ENCODE measurements around the gene GGPS1. TPM values are rescaled to one million over a fixed set of nuclear protein-coding genes. Genes with fewer than 3 reads are reported as not detected.

Gene GGPS1
- total RNA-seq, 1 donor from 2014 or later: 29.8 TPM

GRCh38 chr1:235336903-235337302 is 8.5 kb downstream of the GGPS1 start:
- Histone ChIP-seq H3K4me3 (peak overlapping the region; percentile 6), H3K4me1 (peaks cover 25% of the 10 kb centered on the region), H3K27ac (peak overlapping the region; percentile 37), H3K27me3 (ENCODE audit: low read depth) (no peaks in the 10 kb centered on the region), H3K36me3 (peaks cover 48% of the 10 kb centered on the region), H3K9me3 (no peaks in the 10 kb centered on the region)
- no peak for DNase-seq
- ATAC-seq: peak; percentile 65 to 82
- intact Hi-C loops (cut with DNase I): no loop called here
- TF ChIP-seq, protein P1, sequence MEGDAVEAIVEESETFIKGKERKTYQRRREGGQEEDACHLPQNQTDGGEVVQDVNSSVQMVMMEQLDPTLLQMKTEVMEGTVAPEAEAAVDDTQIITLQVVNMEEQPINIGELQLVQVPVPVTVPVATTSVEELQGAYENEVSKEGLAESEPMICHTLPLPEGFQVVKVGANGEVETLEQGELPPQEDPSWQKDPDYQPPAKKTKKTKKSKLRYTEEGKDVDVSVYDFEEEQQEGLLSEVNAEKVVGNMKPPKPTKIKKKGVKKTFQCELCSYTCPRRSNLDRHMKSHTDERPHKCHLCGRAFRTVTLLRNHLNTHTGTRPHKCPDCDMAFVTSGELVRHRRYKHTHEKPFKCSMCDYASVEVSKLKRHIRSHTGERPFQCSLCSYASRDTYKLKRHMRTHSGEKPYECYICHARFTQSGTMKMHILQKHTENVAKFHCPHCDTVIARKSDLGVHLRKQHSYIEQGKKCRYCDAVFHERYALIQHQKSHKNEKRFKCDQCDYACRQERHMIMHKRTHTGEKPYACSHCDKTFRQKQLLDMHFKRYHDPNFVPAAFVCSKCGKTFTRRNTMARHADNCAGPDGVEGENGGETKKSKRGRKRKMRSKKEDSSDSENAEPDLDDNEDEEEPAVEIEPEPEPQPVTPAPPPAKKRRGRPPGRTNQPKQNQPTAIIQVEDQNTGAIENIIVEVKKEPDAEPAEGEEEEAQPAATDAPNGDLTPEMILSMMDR (IDR thresholded peaks at IDR 0.05): no peak

DNA sequence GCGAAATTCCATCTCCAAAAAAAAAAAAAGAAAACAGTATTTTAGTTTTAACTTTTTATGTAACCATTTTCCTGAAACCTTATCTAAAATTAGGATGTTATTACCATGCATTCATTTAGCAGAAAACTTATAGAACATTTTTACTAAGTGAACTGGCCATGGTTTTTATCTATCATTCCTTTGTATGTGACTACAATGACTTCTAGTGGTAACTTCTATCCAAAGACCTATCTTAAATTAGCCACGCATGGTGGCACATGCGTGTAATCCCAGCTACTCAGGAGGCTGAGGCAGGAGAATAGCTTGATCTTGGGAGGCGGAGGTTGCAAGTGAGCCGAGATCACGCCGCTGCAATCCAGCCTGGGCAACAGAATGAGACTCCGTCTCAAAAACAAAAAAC is 11.4 kb downstream of the GGPS1 start:
- no peak overlapping the region for H3K4me3 ChIP-seq
- intact Hi-C loops (cut with DNase I): no loop called here
- H3K36me3 ChIP-seq: peaks cover 71% of the 10 kb centered on the region
- no peaks in the 10 kb centered on the region for H3K9me3 ChIP-seq
- H3K4me1 ChIP-seq: peaks cover 18% of the 10 kb centered on the region
- H3K27ac ChIP-seq: no peak overlapping the region
- no peaks in the 10 kb centered on the region for H3K27me3 ChIP-seq (ENCODE audit: low read depth)
- TF ChIP-seq, protein P1 (IDR thresholded peaks at IDR 0.05): no peak
- no peak for DNase-seq
- ATAC-seq: no peak

- peaks cover 59% of the 10 kb centered on the region for H3K36me3 ChIP-seq
Observed at GRCh38 chr1:235341334-235341733, 13.0 kb downstream of the GGPS1 start.

DNA sequence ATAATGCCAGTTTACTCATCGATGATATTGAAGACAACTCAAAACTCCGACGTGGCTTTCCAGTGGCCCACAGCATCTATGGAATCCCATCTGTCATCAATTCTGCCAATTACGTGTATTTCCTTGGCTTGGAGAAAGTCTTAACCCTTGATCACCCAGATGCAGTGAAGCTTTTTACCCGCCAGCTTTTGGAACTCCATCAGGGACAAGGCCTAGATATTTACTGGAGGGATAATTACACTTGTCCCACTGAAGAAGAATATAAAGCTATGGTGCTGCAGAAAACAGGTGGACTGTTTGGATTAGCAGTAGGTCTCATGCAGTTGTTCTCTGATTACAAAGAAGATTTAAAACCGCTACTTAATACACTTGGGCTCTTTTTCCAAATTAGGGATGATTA is 13.7 kb downstream of the GGPS1 start:
- H3K4me3 ChIP-seq: no peak overlapping the region
- ATAC-seq: no peak
- no peak overlapping the region for H3K27ac ChIP-seq
- no peaks in the 10 kb centered on the region for H3K9me3 ChIP-seq
- peaks cover 7% of the 10 kb centered on the region for H3K4me1 ChIP-seq
- no peak for DNase-seq
- intact Hi-C loops (cut with DNase I): no loop called here
- H3K36me3 ChIP-seq: peaks cover 52% of the 10 kb centered on the region
- no peaks in the 10 kb centered on the region for H3K27me3 ChIP-seq (ENCODE audit: low read depth)
- TF ChIP-seq, protein P1 (IDR thresholded peaks at IDR 0.05): no peak

More at GRCh38 chr1:235341334-235341733, 13.0 kb downstream of the GGPS1 start:
- H3K9me3 ChIP-seq: no peaks in the 10 kb centered on the region
- DNase-seq (no peak), ATAC-seq (no peak)
- no peaks in the 10 kb centered on the region for H3K27me3 ChIP-seq (ENCODE audit: low read depth)
- H3K4me3 ChIP-seq: no peak overlapping the region
- peaks cover 14% of the 10 kb centered on the region for H3K4me1 ChIP-seq
- H3K27ac ChIP-seq: no peak overlapping the region
- intact Hi-C loops (cut with DNase I): no loop called here
- TF ChIP-seq, protein P1 (IDR thresholded peaks at IDR 0.05): no peak

DNA sequence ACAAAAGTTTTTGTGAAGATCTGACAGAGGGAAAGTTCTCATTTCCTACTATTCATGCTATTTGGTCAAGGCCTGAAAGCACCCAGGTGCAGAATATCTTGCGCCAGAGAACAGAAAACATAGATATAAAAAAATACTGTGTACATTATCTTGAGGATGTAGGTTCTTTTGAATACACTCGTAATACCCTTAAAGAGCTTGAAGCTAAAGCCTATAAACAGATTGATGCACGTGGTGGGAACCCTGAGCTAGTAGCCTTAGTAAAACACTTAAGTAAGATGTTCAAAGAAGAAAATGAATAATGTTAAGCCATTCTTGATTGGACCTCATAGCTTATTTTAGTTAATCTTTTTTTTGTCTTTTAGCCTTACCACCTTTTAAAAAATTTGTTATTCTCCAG is 14.1 kb downstream of the GGPS1 start:
- no peaks in the 10 kb centered on the region for H3K9me3 ChIP-seq
- no peak overlapping the region for H3K4me3 ChIP-seq
- H3K27ac ChIP-seq: no peak overlapping the region
- H3K36me3 ChIP-seq: peaks cover 48% of the 10 kb centered on the region
- TF ChIP-seq, protein P1 (IDR thresholded peaks at IDR 0.05): no peak
- H3K27me3 ChIP-seq (ENCODE audit: low read depth): no peaks in the 10 kb centered on the region
- DNase-seq: no peak
- no peak for ATAC-seq
- peaks cover 2% of the 10 kb centered on the region for H3K4me1 ChIP-seq
- intact Hi-C loops (cut with DNase I): no loop called here

DNA sequence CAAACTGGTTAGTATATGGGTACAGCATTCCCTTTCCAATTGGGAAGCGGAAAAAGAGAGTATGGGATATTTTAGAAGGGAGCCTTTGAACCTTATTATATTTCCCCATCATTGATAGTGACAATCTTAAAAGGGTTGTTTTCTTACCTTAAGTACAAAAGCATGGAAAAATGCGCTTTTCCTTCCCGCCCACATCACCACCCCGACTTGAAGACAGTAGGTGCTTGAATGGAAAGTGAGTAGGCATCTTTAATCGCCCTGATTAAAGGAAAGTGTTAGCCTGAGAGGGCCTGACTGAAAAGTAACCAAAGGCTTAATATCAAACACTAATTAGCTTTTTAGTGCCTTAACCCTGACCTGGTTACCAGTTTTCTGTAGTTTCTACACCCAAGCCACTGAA is 15.4 kb downstream of the GGPS1 start:
- DNase-seq (no peak), ATAC-seq (no peak)
- H3K27ac ChIP-seq: no peak overlapping the region
- no peaks in the 10 kb centered on the region for H3K9me3 ChIP-seq
- H3K4me3 ChIP-seq: no peak overlapping the region
- H3K27me3 ChIP-seq (ENCODE audit: low read depth): no peaks in the 10 kb centered on the region
- no peaks in the 10 kb centered on the region for H3K4me1 ChIP-seq
- TF ChIP-seq, protein P1 (IDR thresholded peaks at IDR 0.05): no peak
- peaks cover 35% of the 10 kb centered on the region for H3K36me3 ChIP-seq
- intact Hi-C loops (cut with DNase I): no loop called here

Data from lower lobe of right lung (tissue), 2 donors.